HEK293 (cell line): ENCODE results near the gene YAF2.

Experiments
- CTCF ChIA-PET: fragments of 350-600 bp; formaldehyde crosslinking; extraction: SDS; loops from one replicate; lab custom pipeline; 2021; ENCODE audit warnings: antibody characterized with exemption; lab: Yijun Ruan, JAX
- POLR2A ChIA-PET: fragments of 300-600 bp; formaldehyde crosslinking; extraction: SDS; loops from one replicate; lab custom pipeline; 2020; ENCODE audit warnings: antibody characterized with exemption, inconsistent platforms; lab: Yijun Ruan, JAX
- H3K27ac ChIP-seq: fragments of 200-500 bp; sonication (Bioruptor generic); 2 replicates; pipeline ENCODE4 v1.5.1; 2014; ENCODE audit warnings: low read depth, low read length, control low read depth, inconsistent platforms; ENCODE audit errors: extremely low read depth
- H3K36me3 ChIP-seq, 2 experiments: fragments of 200-500 bp in 1 of 2; sonication (Bioruptor generic) in 1 of 2; 1 replicate in 1 of 2; 2 replicates in 1 of 2; pipeline ENCODE4 v1.5.1; 2014 to 2017; ENCODE audit warnings: inconsistent platforms in 2 of 2, low read length in 2 of 2; ENCODE audit not compliant: control insufficient read depth in 2 of 2, insufficient read depth in 1 of 2
- H3K4me1 ChIP-seq: fragments of 200-500 bp; sonication (Bioruptor generic); 2 replicates; pipeline ENCODE4 v1.5.1; 2014; ENCODE audit warnings: mild to moderate bottlenecking, low read length, inconsistent platforms; ENCODE audit not compliant: control insufficient read depth, insufficient read depth
- H3K4me3 ChIP-seq: 2 replicates; pipeline ENCODE4 v1.5.1; 2011; ENCODE audit warnings: low read depth, mild to moderate bottlenecking, control low read depth, low read length, moderate library complexity
- H3K9me3 ChIP-seq: fragments of 200-500 bp; sonication (Bioruptor generic); 2 replicates; pipeline ENCODE4 v1.5.1; 2014; ENCODE audit warnings: low read depth, low read length, inconsistent platforms; ENCODE audit not compliant: control insufficient read depth, insufficient read depth
- PRDM1 ChIP-seq: fragments of 450-650 bp; formaldehyde crosslinking; IDR thresholded peaks from 2 replicates; pipeline ENCODE4; 2016; ENCODE audit warnings: missing biosample characterization, missing genetic modification characterization
- WT1 ChIP-seq: fragments of 450-650 bp; formaldehyde crosslinking; IDR thresholded peaks from 2 replicates; pipeline ENCODE4 v1.5.1; 2016; ENCODE audit warnings: missing biosample characterization, missing genetic modification characterization
- ZFHX2 ChIP-seq: fragments of 450-650 bp; formaldehyde crosslinking; conservative IDR thresholded peaks from 2 replicates; pipeline ENCODE4 v1.5.1; 2016; ENCODE audit warnings: missing biosample characterization, missing genetic modification characterization
- ZNF133 ChIP-seq: fragments of 450-650 bp; formaldehyde crosslinking; IDR thresholded peaks from 2 replicates; pipeline ENCODE4 v1.5.1; 2016; ENCODE audit warnings: missing biosample characterization, missing genetic modification characterization
- ZNF138 ChIP-seq: fragments of 450-650 bp; formaldehyde crosslinking; IDR thresholded peaks from 2 replicates; pipeline ENCODE4 v1.5.1; 2016; ENCODE audit warnings: missing biosample characterization, missing genetic modification characterization, borderline replicate concordance
- ZNF140 ChIP-seq: fragments of 450-650 bp; formaldehyde crosslinking; IDR thresholded peaks from 2 replicates; pipeline ENCODE4 v1.5.1; 2016; ENCODE audit warnings: missing biosample characterization, missing genetic modification characterization
- ZNF202 ChIP-seq: fragments of 450-650 bp; formaldehyde crosslinking; IDR thresholded peaks from 2 replicates; pipeline ENCODE4 v1.5.1; 2016; ENCODE audit warnings: missing biosample characterization, missing genetic modification characterization, borderline replicate concordance
- ZNF266 ChIP-seq: fragments of 450-650 bp; formaldehyde crosslinking; IDR thresholded peaks from 2 replicates; pipeline ENCODE4 v1.5.1; 2016; ENCODE audit warnings: missing biosample characterization, missing genetic modification characterization, low read depth
- ZNF302 ChIP-seq: fragments of 450-650 bp; formaldehyde crosslinking; IDR thresholded peaks from 2 replicates; pipeline ENCODE4 v1.5.1; 2016; ENCODE audit warnings: missing biosample characterization, missing genetic modification characterization, low read depth
- ZNF335 ChIP-seq: fragments of 450-650 bp; formaldehyde crosslinking; conservative IDR thresholded peaks from 2 replicates; pipeline ENCODE4 v1.5.1; 2016; ENCODE audit warnings: missing biosample characterization, missing genetic modification characterization
- ZNF423 ChIP-seq: fragments of 450-650 bp; formaldehyde crosslinking; IDR thresholded peaks from 2 replicates; pipeline ENCODE4 v1.5.1; 2016; ENCODE audit warnings: missing biosample characterization, missing genetic modification characterization
- ZNF433 ChIP-seq: fragments of 450-650 bp; formaldehyde crosslinking; IDR thresholded peaks from 2 replicates; pipeline ENCODE4 v1.5.1; 2016; ENCODE audit warnings: missing biosample characterization, missing genetic modification characterization, low read depth
- ZNF529 ChIP-seq: fragments of 450-650 bp; formaldehyde crosslinking; IDR thresholded peaks from 2 replicates; pipeline ENCODE4 v1.5.1; 2017; ENCODE audit warnings: missing genetic modification characterization, missing biosample characterization; ENCODE audit not compliant: insufficient replicate concordance
- ZXDB ChIP-seq: fragments of 450-650 bp; formaldehyde crosslinking; IDR thresholded peaks from 2 replicates; pipeline ENCODE4 v1.5.1; 2016; ENCODE audit warnings: missing biosample characterization, missing genetic modification characterization
- TF ChIP-seq, protein P1 (sequence below): fragments of 450-650 bp; formaldehyde crosslinking; IDR thresholded peaks from 2 replicates; pipeline ENCODE4 v1.5.1; 2017; ENCODE audit warnings: missing biosample characterization, missing genetic modification characterization
- TF ChIP-seq, protein P2 (sequence below): fragments of 450-650 bp; formaldehyde crosslinking; IDR thresholded peaks from 2 replicates; pipeline ENCODE4 v1.5.1; 2016; ENCODE audit warnings: missing biosample characterization, missing genetic modification characterization

YAF2 gene

DNA sequence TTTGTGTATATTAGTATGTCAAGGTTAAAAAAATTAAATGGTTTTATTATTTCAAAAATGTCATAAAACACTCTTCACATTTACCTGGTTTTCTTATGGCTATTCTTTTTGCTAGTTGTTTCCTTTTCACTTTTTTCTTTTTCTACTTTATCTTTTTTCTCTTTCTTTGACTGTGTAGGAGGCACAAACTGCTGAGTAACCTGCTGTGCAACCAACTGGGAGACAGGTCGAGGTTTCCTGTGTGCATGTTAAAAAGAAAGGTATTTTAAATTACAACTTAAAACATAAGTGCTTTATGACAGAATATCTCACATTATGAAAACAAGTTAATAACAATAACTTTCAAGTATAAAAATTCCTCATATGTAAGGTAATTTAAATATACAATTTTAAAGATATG is 76.5 kb downstream of the YAF2 start:
- Histone ChIP-seq H3K4me1 (0 out of 2 replicates have a peak, but pooled peaks cover 2% of the 10 kb centered on the region), H3K9me3 (no peaks in the 10 kb centered on the region), H3K27ac (no peak overlapping the region), H3K4me3 (no peak overlapping the region), H3K36me3 (peaks cover 0 to 15% of the 10 kb centered on the region in 2 experiments; a peak in 1 of 3 replicates)
- ChIA-PET CTCF (no interaction called here), POLR2A (no interaction called here)
- TF ChIP-seq ZNF138 (tag by site-specific recombination): no peak
- TF ChIP-seq, protein P1, sequence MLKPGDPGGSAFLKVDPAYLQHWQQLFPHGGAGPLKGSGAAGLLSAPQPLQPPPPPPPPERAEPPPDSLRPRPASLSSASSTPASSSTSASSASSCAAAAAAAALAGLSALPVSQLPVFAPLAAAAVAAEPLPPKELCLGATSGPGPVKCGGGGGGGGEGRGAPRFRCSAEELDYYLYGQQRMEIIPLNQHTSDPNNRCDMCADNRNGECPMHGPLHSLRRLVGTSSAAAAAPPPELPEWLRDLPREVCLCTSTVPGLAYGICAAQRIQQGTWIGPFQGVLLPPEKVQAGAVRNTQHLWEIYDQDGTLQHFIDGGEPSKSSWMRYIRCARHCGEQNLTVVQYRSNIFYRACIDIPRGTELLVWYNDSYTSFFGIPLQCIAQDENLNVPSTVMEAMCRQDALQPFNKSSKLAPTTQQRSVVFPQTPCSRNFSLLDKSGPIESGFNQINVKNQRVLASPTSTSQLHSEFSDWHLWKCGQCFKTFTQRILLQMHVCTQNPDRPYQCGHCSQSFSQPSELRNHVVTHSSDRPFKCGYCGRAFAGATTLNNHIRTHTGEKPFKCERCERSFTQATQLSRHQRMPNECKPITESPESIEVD (tag by site-specific recombination): peak; percentile 52
- TF ChIP-seq PRDM1 (tag by site-specific recombination): peak; percentile 46; the same call in 1 of the 2 replicates
- TF ChIP-seq ZXDB (tag by site-specific recombination): no peak

DNA sequence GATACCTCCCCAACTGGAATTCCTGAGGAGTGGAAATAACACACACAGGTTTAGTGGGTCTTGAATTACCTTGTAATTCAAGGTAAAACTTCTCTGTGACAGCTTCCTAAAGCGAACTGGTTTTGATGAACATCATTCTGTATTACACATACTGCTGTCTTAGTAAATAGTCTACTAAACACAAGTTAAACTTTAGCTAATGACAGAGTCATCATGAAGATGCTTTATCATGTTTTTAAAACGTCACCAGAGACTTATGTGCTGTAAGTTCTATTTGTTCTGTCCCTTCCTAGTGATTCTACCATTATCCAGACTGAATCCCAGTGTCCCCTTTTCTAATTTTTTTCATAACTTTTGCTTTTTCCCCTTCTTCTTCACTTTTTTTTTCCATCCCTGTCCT is 81.8 kb downstream of the YAF2 start:
- TF ChIP-seq ZNF302 (tag by site-specific recombination): no peak
- TF ChIP-seq PRDM1 (tag by site-specific recombination): 0 out of 2 replicates have a peak, but pooled peaks have one; percentile 4
- TF ChIP-seq ZNF133: no peak
- TF ChIP-seq WT1: no peak
- no peak for TF ChIP-seq ZNF202 (tag by site-specific recombination)
- TF ChIP-seq ZNF266 (tag by site-specific recombination): no peak
- ChIA-PET CTCF (no interaction called here), POLR2A (interaction anchor here (0.7 kb wide), 1 partner anchor 12 kb away, joined by 3 read pairs; the partner anchor contains the start of gene GXYLT1)
- H3K4me3 ChIP-seq: no peak overlapping the region
- H3K9me3 ChIP-seq: no peaks in the 10 kb centered on the region
- no peak overlapping the region for H3K27ac ChIP-seq
- H3K4me1 ChIP-seq: no peaks in the 10 kb centered on the region
- H3K36me3 ChIP-seq: peaks cover 0 to 15% of the 10 kb centered on the region in 2 experiments; a peak in 1 of 3 replicates

DNA sequence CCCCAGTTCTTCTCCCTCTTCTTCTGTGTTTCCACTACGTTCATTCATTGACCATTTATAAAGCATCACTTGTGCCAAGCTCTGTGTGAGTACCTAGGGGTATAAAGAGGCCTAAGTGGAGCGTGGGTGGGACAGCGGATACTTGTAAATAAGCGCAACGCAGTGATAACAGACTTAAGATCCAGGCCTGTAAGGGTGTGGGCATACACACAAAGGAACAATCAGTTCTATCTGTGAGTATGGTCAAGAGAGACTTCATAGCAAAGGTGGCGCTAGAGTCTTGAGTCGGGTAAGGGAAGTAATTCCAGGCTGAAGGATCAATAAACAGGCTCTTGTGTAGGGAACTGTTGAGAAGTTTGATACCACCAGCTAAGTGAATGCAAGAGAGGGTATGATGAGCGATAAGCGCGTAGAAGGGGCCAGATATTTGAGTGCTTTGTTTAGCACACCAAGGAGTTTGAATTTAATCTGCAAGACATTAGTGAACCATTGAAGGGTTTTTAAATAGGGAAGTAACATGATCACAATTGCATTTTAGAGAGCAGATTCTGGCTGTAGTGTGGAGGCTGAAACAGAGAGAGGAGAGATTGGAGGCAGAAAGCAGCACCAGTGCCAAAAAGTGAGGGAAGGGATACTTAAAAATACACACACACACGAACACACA is 92.4 kb downstream of the YAF2 start:
- H3K4me3 ChIP-seq: no peak overlapping the region
- no peaks in the 10 kb centered on the region for H3K9me3 ChIP-seq
- H3K27ac ChIP-seq: no peak overlapping the region; the same call in 1 of the 2 replicates
- peaks cover 20% of the 10 kb centered on the region for H3K4me1 ChIP-seq
- CTCF ChIA-PET: interaction anchor here (0.6 to 1.2 kb wide), 4 partner anchors 9 to 1200 kb away, joined by 3 to 7 read pairs (median 4); no protein-coding TSS in a partner anchor
- H3K36me3 ChIP-seq: no peaks in the 10 kb centered on the region
- TF ChIP-seq ZNF433 (tag by site-specific recombination) (no peak), ZNF140 (no peak), ZFHX2 (tag by site-specific recombination) (0 out of 2 replicates have a peak, but pooled peaks have one; percentile 23)
- TF ChIP-seq, protein P2, sequence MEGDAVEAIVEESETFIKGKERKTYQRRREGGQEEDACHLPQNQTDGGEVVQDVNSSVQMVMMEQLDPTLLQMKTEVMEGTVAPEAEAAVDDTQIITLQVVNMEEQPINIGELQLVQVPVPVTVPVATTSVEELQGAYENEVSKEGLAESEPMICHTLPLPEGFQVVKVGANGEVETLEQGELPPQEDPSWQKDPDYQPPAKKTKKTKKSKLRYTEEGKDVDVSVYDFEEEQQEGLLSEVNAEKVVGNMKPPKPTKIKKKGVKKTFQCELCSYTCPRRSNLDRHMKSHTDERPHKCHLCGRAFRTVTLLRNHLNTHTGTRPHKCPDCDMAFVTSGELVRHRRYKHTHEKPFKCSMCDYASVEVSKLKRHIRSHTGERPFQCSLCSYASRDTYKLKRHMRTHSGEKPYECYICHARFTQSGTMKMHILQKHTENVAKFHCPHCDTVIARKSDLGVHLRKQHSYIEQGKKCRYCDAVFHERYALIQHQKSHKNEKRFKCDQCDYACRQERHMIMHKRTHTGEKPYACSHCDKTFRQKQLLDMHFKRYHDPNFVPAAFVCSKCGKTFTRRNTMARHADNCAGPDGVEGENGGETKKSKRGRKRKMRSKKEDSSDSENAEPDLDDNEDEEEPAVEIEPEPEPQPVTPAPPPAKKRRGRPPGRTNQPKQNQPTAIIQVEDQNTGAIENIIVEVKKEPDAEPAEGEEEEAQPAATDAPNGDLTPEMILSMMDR (tag by site-specific recombination): peak; percentile 16; the same call in 1 of the 2 replicates
- POLR2A ChIA-PET: interaction anchor here (0.5 to 1.6 kb wide), 4 partner anchors 26 to 180 kb away, joined by 3 to 9 read pairs (median 4); partner anchors contain the start of genes YAF2 and ZCRB1

DNA sequence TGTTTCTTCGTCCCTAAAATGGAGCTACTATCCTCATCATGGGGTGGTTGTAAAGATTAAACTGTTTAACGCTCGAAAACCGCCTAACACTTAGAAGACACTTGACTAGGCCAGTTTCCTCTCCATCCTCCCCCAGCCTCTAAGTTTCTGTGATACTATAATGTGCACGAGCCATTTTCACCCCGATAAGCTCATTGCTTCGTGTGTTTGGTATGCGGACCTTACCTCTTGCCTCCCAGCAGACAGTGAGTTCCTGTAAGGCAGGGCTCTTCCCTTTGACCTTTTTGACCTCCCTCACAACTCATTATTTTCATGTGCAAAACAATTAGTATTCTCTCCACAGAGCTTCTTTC is 92.9 kb downstream of the YAF2 start:
- Histone ChIP-seq H3K4me3 (peak overlapping the region; percentile 70), H3K9me3 (no peaks in the 10 kb centered on the region), H3K36me3 (no peaks in the 10 kb centered on the region), H3K27ac (peak overlapping the region; percentile 89; the same call in 1 of the 2 replicates), H3K4me1 (peaks cover 22% of the 10 kb centered on the region)
- ChIA-PET POLR2A (interaction anchor here (0.5 to 1.6 kb wide), 7 partner anchors 11 to 857 kb away, joined by 3 to 9 read pairs (median 3); partner anchors contain the start of genes YAF2 and ZCRB1), CTCF (interaction anchor here (0.6 to 1.2 kb wide), 5 partner anchors 10 to 1199 kb away, joined by 3 to 7 read pairs (median 3); no protein-coding TSS in a partner anchor)
- TF ChIP-seq ZXDB (tag by site-specific recombination): peak; percentile 4; the same call in 1 of the 2 replicates
- TF ChIP-seq ZNF529 (tag by site-specific recombination): no peak
- 0 out of 2 replicates have a peak, but pooled peaks have one; percentile 16 for TF ChIP-seq ZNF335 (tag by site-specific recombination)
- no peak for TF ChIP-seq ZNF423
